CD4-positive, alpha-beta T cell treated with Interleukin-21 for 1 hour (primary cell): ENCODE measurements around the gene MINDY1.

ENCODE experiments used
- DNase-seq: peaks from one replicate; pipeline ENCODE4 v3.0.0-alpha.2; 2020

The MINDY1 gene

DNA sequence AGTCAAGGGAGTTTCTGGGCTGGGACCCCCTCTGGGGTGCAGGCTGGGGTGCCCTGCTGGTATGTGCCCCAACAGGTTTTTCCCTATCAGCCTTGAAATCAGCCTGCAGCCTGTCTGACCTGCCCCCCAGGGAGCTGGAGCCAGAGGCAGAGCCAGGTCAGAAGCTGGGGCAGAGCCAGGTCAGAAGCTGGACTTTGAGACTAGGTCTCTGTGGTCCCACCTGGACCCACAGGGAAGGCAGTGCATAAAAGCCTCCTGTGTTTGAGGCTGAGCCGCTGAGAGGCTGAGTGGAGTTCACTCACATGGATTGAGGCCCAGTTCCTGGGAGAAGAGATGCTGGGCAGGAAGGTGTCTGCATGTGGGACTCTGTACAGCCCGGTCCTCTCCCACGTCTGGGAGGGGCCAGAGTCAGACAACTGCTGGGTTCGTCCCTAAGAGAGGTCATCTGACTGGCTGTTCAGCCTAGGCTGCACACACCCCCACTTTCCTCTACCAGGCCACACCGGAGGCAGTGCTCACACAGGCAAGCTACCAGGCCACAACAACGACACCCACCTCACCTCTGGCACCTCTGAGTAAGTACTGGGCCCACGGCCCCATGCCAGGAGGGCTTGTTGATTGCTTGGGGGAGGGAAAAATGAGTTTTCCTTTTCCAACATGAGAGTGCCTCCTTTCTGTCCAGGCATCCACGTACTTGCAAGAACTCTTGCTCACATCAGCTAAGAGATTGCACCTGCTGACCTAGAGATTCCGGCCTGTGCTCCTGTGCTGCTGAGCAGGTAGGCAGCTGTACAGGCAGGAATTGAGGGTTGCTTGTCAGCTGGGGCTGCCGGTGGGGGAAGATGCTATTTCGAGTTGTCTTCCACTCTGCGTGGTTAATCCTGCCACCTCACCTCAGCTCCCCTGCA, 24.6 kb downstream of the MINDY1 start, which contains the start of gene ANXA9:
ANXA9 (plus strand) TSS at position 488 of the 908 bp plus-strand sequence. CDS start 814 bp downstream, outside the sequence.
- DNase-seq = no peak

DNA sequence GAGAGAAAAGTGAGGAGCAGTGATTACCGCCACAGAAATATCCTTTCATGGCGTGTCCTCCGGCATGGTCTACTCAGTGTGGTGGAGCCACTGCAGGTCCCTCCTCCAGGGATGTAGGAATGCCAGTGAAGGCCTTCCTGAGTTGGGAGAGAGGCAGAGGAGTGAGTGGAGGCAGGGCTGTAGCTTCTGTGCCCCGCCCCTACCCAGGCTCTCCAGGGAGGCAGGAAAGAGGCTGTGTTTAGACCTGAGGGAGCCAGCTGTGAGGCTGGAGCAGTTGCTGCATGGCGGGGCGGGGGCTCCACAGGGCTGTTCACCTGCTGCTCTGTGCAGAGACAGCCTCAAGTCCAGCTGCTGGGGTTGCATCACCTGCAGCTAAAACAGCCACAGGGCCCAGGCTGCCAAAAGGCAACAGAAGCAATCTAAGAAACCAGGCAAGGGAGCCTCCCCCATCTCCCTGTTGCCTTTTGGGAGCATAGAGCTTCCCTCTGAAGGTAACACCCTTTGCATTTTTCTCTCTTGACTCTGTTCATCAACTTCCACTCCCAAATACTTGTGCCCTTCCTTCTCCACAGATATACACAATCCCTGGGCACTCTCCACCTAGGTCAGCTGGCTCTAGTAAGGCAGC, 25.4 kb downstream of the MINDY1 start:
- DNase-seq = no peak

DNA sequence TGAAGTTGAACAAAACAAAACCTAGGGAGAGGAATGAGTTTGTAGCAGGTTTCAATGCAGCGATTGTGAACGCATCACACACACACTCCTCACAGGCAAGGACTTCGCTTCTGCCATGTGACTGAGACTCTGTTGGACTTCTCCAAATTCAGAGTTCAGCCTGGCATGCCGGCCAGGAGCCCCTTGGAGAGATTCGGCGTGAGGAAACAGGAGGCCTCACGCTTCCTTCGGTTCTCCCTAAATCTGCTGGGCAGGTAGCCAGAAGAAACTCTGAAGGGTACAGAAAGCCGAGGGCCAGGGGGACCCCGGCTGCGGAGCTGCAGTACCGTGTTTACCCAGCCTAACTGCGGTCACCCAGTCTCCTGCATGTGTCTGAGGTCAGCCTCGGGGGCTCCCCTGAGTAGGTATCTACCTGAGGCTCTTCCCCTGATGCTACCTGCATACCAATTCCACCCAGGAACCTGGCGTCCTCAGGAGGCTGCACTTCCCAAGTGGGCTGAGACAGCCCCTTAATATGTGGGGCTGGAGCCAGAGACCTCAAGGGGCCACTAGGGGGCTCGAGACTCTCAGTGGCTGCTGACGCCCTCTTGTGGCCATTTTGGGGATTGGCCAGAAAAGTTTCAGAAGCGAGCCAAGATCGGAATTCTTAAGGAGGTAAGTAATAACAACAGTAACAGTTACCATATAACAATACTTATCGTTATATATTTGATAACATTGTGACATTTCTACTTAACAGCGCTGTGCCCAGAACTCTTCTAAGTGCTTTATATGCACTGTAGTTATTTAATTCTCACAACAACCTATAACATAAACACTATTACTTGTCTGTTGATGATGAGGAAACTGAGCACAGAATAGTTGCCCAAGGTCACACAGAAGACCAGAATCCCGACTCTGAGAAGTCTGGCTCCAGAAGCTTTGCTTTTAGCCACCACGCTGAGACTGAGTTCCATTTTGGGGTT, 27.3 kb downstream of the MINDY1 start:
- DNase-seq = peak; percentile 91

DNA sequence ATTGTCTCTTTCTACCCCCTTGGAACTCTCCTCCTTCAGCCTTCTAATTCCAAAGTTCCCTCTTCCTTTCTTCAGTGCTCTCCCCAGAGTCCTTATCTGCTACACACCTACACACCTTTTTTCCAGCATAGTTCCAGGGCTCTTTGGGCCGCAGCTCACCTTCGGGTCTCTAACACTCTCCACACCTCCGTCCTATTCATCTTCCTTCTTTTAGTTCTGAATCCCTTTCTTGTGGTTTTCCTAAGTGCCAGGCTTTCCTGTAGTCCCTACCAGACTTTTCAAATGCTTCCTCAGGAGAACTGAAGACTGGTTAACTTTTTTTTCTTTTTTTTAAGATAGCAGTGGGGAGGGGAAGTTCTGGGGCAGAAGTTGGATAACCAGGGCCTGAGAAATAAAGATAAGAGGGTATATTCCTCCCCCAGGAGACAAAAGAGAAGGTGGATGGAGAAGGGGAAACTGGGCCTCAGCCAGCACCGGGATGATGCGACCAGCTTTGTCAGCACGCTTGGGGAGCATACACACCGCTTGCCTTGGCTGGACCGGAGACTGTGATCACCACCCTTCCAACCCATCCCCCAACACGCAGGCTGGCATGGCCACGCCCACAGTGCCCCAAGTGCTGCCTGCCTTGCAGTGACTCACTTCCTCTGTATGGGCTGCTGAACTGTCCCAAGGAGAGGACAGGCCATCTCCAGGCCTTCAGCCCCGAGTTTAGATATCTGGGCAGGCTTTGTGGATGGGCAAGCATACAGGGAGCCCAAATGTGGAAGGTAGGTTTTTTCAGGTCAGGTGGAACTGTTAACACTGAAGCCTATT, 29.6 kb downstream of the MINDY1 start:
- DNase-seq = peak; percentile 84

DNA sequence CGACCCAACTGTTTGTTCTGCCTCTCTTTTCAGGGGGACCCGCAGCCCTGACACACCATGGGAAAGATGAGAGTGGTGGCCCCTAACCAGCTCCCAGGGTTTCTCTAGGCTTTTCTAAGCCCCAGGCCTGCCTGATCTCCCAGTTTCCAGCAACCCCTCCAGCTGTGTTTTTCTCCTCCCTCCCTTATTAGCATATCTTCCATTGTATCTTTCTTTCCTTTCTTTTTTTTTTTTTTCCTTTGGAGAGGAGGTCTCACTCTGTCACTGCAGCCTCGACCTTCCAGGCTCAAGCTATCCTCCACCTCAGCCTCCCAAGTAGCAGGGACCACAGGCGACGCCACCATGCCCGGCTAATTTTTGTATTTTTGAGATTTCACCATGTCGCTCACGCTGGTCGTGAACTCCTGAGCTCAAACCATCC, 30.3 kb downstream of the MINDY1 start:
- DNase-seq = no peak

DNA sequence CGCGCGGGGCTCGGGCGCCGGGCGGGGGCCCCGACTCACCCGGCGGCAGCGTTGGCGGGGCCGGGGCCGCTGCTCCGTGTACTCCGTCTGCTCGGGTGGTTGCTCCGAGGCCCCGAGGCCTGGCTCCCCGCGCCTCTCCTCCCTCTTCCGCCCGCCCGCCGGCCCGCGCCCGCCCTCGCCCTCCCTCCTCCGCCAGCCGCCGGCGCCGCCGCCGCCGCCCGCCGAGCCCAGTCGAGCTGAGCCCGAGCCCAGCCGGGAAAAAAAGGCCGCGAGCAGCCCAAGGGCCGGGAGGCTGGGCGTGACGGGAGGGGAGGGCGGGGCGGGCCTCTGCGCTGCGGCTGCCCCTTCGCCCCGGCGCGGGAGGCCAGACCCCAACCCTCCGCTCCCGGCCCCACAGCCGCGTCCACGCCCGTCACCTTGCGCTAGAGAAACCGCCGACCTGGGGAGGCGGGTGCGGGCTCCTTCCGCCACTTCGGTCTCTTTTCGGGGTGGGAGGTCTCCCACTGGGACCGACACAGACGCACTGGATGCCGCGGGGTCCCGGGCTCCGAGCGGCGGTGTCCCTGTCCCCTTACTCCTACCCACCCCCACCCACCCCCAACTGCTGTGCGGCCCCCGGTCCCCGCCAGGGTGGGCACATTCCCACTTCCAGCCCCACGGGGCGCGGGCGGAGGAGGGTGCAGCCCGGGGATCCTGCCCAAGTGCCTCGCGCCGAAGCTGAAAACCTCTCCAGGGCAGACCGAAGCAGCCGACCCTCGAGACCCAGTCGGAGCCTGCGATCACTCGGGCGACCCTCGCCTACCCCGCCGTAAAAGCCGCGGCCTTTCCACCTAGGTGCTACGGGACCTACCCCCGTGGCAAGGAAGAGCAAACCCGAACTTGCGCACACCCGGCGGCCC, 31.9 kb downstream of the MINDY1 start, which contains the start of gene CERS2:
CERS2 (minus strand) TSS at position 256 of the 899 bp plus-strand sequence. CDS start 5,745 bp downstream, outside the sequence.
- peak; percentile 84 for DNase-seq

DNA sequence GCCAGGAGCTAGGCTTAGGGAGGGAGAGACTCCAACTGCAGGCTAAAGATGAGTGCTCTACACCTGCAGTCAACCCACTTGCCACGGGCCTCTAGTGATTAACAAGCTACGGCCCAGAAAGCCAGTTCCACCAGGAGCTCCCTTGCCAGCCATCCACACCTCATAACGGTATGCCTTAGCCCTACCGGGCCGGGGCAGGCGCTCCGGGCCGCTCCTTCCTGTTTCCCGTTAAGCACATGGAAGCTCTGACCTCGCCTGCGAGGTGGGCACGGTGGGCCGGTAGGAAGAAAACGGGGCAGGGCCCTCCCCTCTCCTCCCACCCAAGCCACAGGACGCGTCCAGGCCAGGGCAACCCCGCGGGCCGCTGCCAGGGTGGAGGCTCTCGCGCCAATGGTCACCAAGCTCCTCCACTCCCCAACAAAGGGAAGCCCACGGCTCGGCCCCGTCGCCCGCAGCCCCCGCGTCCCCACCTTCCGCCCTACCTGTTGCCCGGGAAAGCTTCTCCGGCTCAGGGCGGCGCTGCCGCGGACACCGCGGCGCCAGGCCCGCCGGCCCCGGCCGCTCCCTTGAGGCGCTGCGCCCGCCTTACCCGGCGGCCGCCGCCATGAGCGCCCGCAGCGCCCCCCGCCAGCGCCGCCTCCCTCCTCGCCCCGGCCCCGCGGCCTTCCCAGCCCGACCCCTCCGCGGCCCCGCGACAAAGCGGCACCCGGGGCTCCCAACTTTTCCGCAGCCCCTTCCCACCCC, 32.7 kb downstream of the MINDY1 start:
- peak; percentile 40 for DNase-seq

DNA sequence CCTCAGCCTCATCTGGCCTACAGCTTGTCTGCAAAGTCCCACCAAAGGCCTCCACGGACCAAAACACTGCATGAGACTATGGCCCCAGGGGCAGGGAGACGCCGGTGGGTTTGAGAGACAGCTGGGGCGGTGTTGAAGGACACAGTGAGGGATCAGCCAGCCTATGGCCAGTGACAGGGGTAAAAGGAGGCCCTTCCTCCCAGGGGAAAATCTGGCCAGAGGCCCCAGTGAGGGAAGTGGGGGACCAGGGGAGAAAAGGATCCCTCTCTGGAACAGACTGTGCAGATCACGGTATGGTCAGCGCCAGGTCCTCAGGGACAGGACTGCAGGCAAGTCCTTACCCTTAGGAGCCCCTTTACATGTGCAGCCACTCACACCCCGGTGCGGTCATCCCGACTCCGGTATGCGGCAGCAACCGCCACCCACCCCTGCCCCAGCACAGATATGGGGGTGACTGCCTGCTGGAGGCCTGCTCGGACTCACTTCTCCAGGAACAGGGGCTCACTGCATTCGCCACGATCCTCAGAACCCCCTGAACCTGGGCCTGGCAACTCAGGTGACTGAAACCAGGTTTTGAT, 33.4 kb downstream of the MINDY1 start:
- DNase-seq = no peak

DNA sequence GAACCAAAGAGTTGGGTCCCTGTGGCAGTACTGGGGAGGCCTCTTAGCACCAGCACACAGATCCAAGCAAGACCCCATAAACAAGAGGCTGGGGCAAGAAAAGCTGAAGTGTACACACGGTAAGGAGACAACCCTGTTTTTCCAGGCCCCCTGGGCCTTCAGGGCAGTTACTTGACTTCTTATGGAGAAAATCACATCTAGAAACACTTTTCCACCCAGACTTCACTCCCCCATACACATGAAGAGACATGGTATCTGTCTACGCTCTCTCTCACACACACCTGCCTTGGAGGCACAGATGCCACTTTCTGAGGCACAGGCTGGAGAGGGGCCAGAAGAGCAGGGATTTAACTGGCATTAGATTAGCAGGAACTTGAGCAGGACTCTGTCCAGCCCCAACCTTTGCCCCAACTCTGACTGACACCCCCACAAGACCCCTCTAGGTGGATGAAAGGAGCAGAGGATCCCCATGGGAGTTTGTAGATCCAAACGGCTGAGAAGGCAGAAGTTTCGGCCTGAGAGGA, 34.2 kb downstream of the MINDY1 start:
- no peak for DNase-seq

DNA sequence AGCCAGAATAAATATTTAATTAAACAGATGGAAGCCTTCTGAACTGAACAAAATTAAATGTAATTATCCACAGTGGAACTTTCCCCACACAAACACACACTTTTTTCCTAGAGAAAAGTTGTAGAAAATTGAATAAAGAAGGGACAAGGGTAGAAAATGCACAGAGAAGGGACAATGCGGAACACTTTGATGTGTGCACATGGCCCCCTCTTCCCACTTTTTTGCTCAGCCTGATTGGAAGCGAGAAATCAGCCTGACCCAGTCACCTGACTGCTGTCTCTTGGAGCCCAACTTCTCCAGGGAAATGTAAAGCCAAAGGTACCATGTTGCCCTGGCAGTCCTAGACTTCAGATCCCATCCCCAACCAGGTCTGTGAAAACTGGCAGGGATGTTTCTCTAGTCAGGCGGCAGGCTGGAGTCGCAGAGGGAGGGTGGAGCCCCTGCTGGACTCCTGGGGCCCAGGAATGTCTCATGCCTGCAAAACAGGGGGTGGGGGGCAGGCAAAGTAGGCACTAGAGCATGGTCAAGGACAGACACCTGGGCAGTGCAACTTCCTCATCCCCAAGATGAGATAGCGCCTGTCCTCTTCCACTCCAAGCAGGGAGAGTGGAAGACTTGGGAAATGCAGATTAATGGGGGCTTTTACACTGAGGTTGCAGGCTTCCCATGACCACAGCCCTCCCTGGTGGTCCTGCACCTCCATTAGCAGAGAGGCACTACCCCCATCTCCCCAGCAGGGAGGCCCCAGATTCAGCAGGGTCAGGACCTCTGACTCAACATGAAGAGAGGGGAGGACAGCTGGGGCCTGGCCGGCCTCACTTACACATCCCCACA, 34.9 kb downstream of the MINDY1 start:
- DNase-seq = no peak

DNA sequence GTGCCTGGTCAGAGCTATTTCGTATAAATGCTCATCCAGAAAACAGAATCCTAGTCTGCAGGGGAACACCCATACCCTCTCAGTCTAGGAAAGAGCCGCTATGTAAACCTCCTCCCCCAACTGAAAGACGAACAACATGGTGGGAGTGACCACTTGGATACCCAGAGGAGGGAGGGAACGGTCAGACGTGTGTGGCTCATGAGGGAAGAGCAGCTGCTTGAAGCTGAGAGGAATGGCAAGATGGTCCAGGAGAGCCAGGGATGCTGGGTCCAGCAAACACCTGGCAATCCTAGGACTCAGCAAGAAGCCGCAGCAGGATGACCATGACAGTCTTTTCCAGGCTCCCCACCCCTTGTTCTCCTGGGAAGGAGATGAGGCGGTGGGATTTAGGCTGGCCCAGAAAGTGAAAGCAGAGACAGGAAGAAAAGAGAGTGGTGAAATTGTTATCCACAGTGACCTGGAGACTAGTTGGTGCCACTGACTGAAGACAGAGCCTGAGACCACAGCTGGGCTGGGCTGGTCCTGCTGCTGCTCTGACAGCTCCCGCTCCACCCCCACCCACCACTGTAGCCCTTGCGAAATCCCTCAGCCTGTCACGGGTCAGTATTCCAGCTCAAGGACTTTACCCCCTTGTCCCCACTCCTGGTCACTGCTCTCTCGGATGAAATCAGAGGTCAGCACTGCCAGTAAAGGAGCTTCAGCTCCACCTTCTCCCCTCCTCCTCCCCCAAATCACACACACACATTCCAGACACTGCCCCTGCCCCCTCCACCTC, 35.7 kb downstream of the MINDY1 start:
- DNase-seq = no peak

DNA sequence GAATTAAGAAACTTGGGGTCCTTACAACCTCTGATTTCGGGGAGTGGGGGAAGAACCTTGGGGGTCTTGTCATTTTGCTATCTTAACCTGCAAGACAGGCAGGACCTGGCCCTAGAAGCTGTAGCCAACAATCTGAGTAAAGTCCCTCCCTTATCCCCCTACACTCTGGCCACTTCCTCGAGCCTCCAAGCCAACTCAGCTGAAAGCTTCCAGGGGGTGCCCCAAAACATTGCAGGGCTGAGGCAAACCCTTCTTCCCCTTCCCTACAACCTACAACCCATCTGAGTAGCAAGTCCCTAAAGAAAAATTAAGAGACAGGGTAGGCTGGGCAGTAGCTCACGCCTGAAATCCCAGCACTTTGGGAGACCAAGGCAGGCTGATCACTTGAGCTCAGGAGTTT, 37.1 kb downstream of the MINDY1 start:
- no peak for DNase-seq

DNA sequence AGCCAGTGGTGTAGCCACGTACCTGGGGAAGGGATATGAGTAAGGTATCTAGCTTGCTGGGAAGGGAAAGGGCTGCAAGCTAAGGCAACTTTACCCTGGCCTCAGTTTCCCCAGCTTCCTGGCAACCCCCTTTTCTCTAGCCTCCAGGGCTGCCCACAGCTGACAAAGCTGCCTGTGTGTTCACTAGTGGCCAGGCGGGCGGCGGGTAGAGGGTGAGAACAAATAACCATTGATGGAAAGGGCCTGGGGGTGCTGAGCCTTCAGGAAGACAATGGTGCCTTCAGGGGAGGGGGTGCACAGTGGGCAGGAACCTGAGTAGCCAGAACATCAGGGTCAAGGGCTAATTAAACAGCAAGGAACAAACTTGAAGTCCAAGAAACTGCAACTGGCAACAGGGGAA, 38.2 kb downstream of the MINDY1 start:
- no peak for DNase-seq

DNA sequence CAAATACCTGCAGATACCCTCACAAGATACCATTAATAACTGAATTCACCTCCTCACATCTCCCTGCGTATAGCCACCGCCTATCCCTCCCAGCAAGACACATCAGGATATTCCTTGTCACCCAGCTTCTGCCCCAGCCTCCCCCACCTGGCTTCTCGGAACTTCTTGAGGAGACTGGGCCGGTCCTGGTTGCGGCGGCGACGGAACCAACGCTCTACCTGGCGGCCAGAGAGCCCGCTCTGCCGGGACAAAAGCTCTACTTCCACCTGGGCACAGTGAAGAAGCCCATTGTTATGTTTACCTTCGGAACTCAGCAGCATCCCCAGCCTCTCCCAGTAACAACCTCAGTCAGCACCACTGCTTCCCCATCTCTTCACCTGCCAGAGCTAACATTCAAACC, 38.8 kb downstream of the MINDY1 start:
- DNase-seq = no peak

DNA sequence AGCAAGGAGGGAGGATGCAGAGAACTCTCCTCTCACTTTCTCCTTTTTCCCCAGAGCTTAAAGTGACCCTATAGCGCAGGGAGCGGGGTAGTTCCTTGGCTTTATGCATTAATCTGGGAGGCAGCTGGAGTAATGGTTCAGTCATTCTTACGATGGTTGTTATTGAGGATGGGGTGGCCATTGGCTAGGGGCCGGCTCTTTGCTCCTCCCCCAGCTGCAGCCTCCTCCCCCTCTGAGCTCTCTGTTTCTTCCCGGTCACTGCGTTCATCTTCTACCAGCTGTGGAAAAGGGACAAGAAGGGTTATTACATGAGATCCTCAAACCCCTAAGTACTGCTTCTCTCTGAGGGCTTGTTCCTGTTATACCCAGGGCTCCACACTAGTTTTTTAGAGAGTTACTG, 40.7 kb downstream of the MINDY1 start:
- no peak for DNase-seq

DNA sequence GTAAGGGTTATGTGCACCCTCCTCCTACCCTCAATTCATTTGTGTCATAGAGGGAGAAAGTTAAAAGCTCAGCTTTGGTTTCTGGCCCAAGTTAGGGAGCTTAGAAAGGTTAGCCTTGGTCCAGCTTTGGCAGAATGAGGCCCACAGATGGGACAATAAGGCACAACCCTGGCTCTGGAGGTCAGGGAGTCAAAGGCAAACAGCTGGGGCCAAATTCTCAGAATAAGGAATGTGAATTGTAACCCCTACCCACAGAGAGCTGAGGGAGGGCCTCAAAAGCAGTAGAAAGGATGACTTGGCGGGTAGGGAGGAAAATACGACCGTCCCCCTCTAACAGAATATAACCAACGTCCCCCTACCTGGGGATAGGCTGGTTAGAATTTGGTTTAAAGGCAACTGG, 41.1 kb downstream of the MINDY1 start:
- DNase-seq = no peak

DNA sequence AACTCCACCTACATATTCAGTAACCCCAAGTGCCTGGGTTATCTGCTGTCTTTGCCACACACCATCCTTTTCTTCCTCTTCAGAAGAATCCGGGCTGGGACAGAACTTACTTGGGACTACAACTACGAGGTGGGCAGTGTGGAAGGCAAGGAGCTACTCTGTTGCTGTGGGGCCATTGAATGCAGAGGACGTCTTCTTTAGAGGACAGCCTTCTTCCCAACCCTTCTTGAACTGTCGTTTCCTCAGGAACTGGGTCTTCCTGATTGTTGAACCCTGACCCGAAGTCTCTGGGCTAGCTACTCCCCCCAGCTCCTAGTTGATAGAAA, 42.6 kb downstream of the MINDY1 start:
- no peak for DNase-seq
